Smooth muscle cell (in vitro differentiated cells): ENCODE data around the gene PDLIM3. TPM values are rescaled to one million over a fixed set of nuclear protein-coding genes. Genes with fewer than 3 reads are reported as not detected.

Experiments
- DNase-seq: peaks from one replicate; lab custom pipeline; 2025; ENCODE audit not compliant: unreplicated experiment; lab: John Stamatoyannopoulos, UW
- H2AFZ ChIP-seq: fragments of 200-600 bp; sonication (generic); 2 replicates; pipeline ENCODE4 v1.6.0; 2016; ENCODE audit warnings: antibody characterized with exemption, low read depth, mild to moderate bottlenecking
- H3F3A ChIP-seq: fragments of 200-600 bp; sonication (generic); 2 replicates; pipeline ENCODE4 v1.6.0; 2017; ENCODE audit warnings: antibody characterized with exemption, low read depth
- H3K27ac ChIP-seq: fragments of 200-600 bp; sonication (generic); 2 replicates; pipeline ENCODE4 v1.5.1; 2016; ENCODE audit warnings: low read depth, mild to moderate bottlenecking
- H3K27me3 ChIP-seq: fragments of 200-600 bp; sonication (generic); 2 replicates; pipeline ENCODE4 v1.6.1; 2016; ENCODE audit warnings: low read depth, mild to moderate bottlenecking
- H3K36me3 ChIP-seq: fragments of 200-600 bp; sonication (generic); 2 replicates; pipeline ENCODE4 v1.5.1; 2016; ENCODE audit warnings: low read depth
- H3K4me1 ChIP-seq: fragments of 200-600 bp; sonication (generic); 2 replicates; pipeline ENCODE4 v1.5.1; 2016; ENCODE audit warnings: low read depth
- H3K4me2 ChIP-seq: fragments of 200-600 bp; sonication (generic); 2 replicates; pipeline ENCODE4 v1.6.0; 2016; ENCODE audit warnings: mild to moderate bottlenecking
- H3K4me3 ChIP-seq: fragments of 200-600 bp; sonication (generic); 2 replicates; pipeline ENCODE4 v1.5.1; 2016; ENCODE audit warnings: mild to moderate bottlenecking
- H3K79me2 ChIP-seq: fragments of 200-600 bp; sonication (generic); 2 replicates; pipeline ENCODE4 v1.6.0; 2016; ENCODE audit warnings: low read depth, mild to moderate bottlenecking
- H3K9ac ChIP-seq: fragments of 200-600 bp; sonication (generic); 2 replicates; pipeline ENCODE4 v1.6.0; 2016; ENCODE audit warnings: low read depth
- H3K9me3 ChIP-seq: fragments of 200-600 bp; sonication (generic); replicated peaks from 2 replicates; pipeline ENCODE4 v1.5.1; 2016; ENCODE audit warnings: low read depth
- H4K20me1 ChIP-seq: fragments of 200-600 bp; sonication (generic); 2 replicates; pipeline ENCODE4 v1.6.0; 2016; ENCODE audit warnings: low read depth
- WGBS: methylation state at CpG from one replicate; pipeline ENCODE4 v1.1.7; 2016; ENCODE audit warnings: low lambda C conversion rate; 5-methylcytosine and 5-hydroxymethylcytosine counted together
- polyA plus RNA-seq: library from polyadenylated mRNA; unstranded; fragments of >200 nt; fragmentation: Nextera tagmentation; extraction: Ambion mirVana; gene quantifications from 2 replicates; pipeline ENCODE4 v1.2.1, GENCODE V29; 2016
- total RNA-seq: library from RNA; depleted of rRNA; stranded (reverse); fragments of >200 nt; gene quantifications from 2 replicates; pipeline ENCODE4 v1.2.3, GENCODE V29; 2014
- TF ChIP-seq, protein P1 (sequence below): fragments of 200-600 bp; sonication (generic); IDR thresholded peaks from 2 replicates; pipeline ENCODE4 v1.5.1; 2017; ENCODE audit warnings: borderline replicate concordance, mild to moderate bottlenecking, antibody characterized with exemption; ENCODE audit not compliant: insufficient read depth, poor library complexity, severe bottlenecking

PDLIM3 gene
- total and polyA plus RNA-seq, 2 experiments from 2014 or later, result 356 to 691 TPM

DNA sequence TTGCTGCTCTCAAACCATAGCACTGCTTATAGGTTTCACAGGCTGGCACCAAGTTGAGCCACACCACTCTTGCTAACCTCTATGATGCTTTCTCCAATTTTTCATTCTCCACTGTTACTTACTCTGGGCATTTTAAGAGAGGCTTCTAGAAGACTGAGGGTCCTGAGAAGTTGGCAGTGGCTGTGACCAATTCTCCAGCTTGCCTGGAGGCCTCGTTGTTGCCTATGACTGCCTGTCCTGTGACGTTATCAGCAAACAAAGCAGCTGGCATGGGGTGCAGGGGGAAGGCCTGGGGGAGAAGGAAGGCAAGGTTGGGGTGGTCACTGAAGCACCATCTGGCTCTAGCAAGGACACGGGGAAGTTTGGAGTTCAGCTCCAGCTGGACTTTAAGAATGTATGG, 30.4 kb upstream of the PDLIM3 start:
- no peak for DNase-seq
- peaks cover 34% of the 10 kb centered on the region for H3F3A ChIP-seq
- H3K4me3 ChIP-seq, result no peak overlapping the region
- H3K4me2 ChIP-seq, result peak overlapping the region; percentile 61
- peaks cover 15% of the 10 kb centered on the region for H3K4me1 ChIP-seq
- no peaks in the 10 kb centered on the region for H3K27me3 ChIP-seq
- TF ChIP-seq, protein P1, sequence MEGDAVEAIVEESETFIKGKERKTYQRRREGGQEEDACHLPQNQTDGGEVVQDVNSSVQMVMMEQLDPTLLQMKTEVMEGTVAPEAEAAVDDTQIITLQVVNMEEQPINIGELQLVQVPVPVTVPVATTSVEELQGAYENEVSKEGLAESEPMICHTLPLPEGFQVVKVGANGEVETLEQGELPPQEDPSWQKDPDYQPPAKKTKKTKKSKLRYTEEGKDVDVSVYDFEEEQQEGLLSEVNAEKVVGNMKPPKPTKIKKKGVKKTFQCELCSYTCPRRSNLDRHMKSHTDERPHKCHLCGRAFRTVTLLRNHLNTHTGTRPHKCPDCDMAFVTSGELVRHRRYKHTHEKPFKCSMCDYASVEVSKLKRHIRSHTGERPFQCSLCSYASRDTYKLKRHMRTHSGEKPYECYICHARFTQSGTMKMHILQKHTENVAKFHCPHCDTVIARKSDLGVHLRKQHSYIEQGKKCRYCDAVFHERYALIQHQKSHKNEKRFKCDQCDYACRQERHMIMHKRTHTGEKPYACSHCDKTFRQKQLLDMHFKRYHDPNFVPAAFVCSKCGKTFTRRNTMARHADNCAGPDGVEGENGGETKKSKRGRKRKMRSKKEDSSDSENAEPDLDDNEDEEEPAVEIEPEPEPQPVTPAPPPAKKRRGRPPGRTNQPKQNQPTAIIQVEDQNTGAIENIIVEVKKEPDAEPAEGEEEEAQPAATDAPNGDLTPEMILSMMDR, result no peak
- no peaks in the 10 kb centered on the region for H3K9me3 ChIP-seq
- H4K20me1 ChIP-seq, result no peaks in the 10 kb centered on the region
- H3K36me3 ChIP-seq, result no peaks in the 10 kb centered on the region
- 75% methylated on average over 3 of the region's 3 CpGs for WGBS
- peak overlapping the region; percentile 100 for H3K27ac ChIP-seq
- no peaks in the 10 kb centered on the region for H3K79me2 ChIP-seq
- peak overlapping the region; percentile 10 for H2AFZ ChIP-seq
- H3K9ac ChIP-seq, result peak overlapping the region; percentile 99

DNA sequence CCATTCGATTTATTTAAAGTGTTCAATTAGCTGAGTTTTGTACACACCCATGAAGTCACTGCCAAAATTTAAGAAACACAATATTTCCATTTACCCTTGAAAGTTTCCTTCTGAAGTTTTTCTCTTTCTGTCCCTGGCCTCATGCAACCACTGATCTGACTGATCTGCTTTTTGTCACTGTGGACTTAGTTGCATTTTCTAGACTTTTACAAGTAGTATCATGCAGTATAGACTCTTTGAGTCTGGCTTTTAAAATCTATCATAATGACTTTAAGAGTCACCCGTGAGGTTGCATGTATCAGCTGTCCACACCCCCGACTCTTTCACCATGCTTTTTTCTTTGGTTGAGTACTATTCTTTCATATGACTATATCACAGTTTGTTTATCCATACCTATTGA, 29.0 kb upstream of the PDLIM3 start:
- Histone ChIP-seq H3K36me3 (no peaks in the 10 kb centered on the region), H3K4me1 (peaks cover 19% of the 10 kb centered on the region), H3K27me3 (no peaks in the 10 kb centered on the region), H3K4me2 (no peak overlapping the region), H3F3A (peaks cover 34% of the 10 kb centered on the region), H3K4me3 (no peak overlapping the region), H2AFZ (peak overlapping the region; percentile 23), H3K27ac (peak overlapping the region; percentile 100), H3K9me3 (no peaks in the 10 kb centered on the region), H3K79me2 (no peaks in the 10 kb centered on the region), H4K20me1 (no peaks in the 10 kb centered on the region), H3K9ac (peak overlapping the region; percentile 8)
- TF ChIP-seq, protein P1, result no peak
- WGBS, result 32% methylated on average over 3 of the region's 3 CpGs
- no peak for DNase-seq

DNA sequence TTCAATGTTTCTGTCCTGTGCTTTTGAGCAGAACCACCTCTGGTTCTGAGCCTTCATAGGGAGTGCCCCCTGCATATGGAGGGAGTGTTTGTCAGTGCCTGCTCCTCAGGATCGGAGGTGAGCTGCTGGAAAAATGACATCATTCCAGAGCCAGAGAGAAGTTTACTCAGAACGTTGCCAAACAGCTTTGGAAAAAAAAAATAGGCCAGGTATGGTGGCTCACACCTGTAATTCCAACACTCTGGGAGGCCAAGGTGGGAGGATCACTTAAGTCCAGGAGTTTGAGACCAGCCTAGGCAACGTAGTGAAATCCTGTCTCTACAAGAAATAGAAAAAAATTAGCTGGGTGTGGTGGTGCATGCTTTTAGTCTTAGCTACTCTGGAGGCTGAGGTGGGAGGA, 27.2 kb upstream of the PDLIM3 start:
- H3K4me2 ChIP-seq, result no peak overlapping the region
- DNase-seq, result no peak
- H3K9ac ChIP-seq, result no peak overlapping the region
- no peak overlapping the region for H3K27ac ChIP-seq
- TF ChIP-seq, protein P1, result no peak
- no peaks in the 10 kb centered on the region for H3K36me3 ChIP-seq
- H3K79me2 ChIP-seq, result no peaks in the 10 kb centered on the region
- no peak overlapping the region for H3K4me3 ChIP-seq
- H4K20me1 ChIP-seq, result no peaks in the 10 kb centered on the region
- WGBS, result 96% methylated on average over 3 of the region's 3 CpGs
- H3K27me3 ChIP-seq, result no peaks in the 10 kb centered on the region
- H2AFZ ChIP-seq, result no peak overlapping the region
- no peaks in the 10 kb centered on the region for H3K9me3 ChIP-seq
- H3F3A ChIP-seq, result peaks cover 26% of the 10 kb centered on the region
- H3K4me1 ChIP-seq, result peaks cover 15% of the 10 kb centered on the region

DNA sequence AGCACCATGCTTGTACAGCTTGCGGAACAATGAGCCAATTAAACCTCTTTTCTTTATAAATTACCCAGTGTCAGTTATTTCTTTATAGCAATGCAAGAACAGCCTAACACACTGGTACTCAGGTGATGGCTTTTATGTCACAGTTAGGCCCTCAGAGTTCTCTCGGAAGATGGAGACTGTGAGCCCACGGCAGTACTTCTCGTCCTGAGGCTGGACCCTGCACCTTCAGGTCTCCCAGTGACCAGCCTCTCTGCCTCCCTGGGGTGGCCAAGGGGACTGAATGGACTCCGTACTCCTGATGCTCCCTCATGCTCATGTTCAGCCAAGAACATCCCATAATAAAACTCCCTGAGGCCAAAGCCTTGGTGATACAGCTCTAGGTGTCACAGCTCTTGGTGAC, 25.0 kb upstream of the PDLIM3 start:
- TF ChIP-seq, protein P1, result no peak
- H3K9ac ChIP-seq, result peak overlapping the region; percentile 79
- no peaks in the 10 kb centered on the region for H3K36me3 ChIP-seq
- WGBS, result 83% methylated on average over 5 of the region's 5 CpGs
- peaks cover 11% of the 10 kb centered on the region for H3F3A ChIP-seq
- H3K9me3 ChIP-seq, result no peaks in the 10 kb centered on the region
- H3K4me3 ChIP-seq, result no peak overlapping the region
- H3K79me2 ChIP-seq, result no peaks in the 10 kb centered on the region
- peaks cover 8% of the 10 kb centered on the region for H3K4me1 ChIP-seq
- no peak for DNase-seq
- no peaks in the 10 kb centered on the region for H3K27me3 ChIP-seq
- peak overlapping the region; percentile 98 for H3K27ac ChIP-seq
- H3K4me2 ChIP-seq, result peak overlapping the region; percentile 40
- H2AFZ ChIP-seq, result no peak overlapping the region
- H4K20me1 ChIP-seq, result no peaks in the 10 kb centered on the region
